Measurements from ENCODE around the gene TMEM200C. TPM values are rescaled to one million over a fixed set of nuclear protein-coding genes. Genes with fewer than 3 reads are reported as not detected.

Gene TMEM200C
- total and polyA plus RNA-seq, 10 of the 15 experiments (the other 5 are each of a cell fraction or from before 2014, with no cell fraction given): not detected

DNA sequence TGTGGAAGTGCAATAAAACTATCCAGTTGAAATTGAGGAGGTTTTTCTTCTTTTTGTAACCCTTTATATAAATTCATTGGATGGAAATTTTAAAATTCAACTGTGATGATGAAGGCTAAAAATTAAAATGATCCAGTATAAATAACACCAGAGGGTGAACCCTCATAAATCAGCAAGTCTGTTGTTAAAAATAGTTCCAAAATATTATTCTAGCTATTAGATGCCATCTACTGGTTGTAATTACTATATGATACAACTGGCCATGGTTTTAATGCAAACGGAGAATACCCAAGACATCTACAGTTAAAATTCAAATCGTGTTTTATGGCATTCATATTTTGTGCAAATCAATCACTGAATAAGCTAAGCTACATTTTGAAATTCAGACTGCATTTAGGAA, 53.8 kb downstream of the TMEM200C start (continued):
- TF ChIP-seq, protein P1, sequence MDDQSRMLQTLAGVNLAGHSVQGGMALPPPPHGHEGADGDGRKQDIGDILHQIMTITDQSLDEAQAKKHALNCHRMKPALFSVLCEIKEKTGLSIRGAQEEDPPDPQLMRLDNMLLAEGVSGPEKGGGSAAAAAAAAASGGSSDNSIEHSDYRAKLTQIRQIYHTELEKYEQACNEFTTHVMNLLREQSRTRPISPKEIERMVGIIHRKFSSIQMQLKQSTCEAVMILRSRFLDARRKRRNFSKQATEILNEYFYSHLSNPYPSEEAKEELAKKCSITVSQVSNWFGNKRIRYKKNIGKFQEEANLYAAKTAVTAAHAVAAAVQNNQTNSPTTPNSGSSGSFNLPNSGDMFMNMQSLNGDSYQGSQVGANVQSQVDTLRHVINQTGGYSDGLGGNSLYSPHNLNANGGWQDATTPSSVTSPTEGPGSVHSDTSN (IDR thresholded peaks at IDR 0.05; ENCODE audit: insufficient replicate concordance, low read depth, low read length): no peak
- no peak for TF ChIP-seq MYC (IDR thresholded peaks at IDR 0.05; ENCODE audit: insufficient read depth, insufficient read length, insufficient replicate concordance, low read length, severe bottlenecking)
- no peak for TF ChIP-seq ATF7 (IDR thresholded peaks at IDR 0.05; ENCODE audit: low read depth)
- no peak for TF ChIP-seq TARDBP (IDR thresholded peaks at IDR 0.05; ENCODE audit: borderline replicate concordance)

GRCh38 chr18:5840547-5840946, 54.8 kb downstream of the TMEM200C start:
- H2AFZ ChIP-seq (ENCODE audit: control insufficient read depth, low read depth, low read length): no peak overlapping the region
- POLR2A ChIA-PET: no interaction called here
- no TSS peak for BruUV-seq (replicated peaks)
- in situ Hi-C loops (cut with MboI): no loop called here
- ATAC-seq (no peak), FAIRE-seq (no peak), DNase-seq (ENCODE audit: low read depth, low spot score) (no peak)
- no peak overlapping the region for H3K27ac ChIP-seq (ENCODE audit: control insufficient read depth, insufficient read depth)
- no peak for TF ChIP-seq TBL1XR1 (IDR thresholded peaks at IDR 0.05; ENCODE audit: low read depth, low read length)
- no peak for TF ChIP-seq RUNX3 (IDR thresholded peaks at IDR 0.05; ENCODE audit: low read length)
- no peak for TF ChIP-seq KAT2A (conservative IDR thresholded peaks at IDR 0.05; ENCODE audit: control insufficient read depth, low read depth, low read length)
- TF ChIP-seq CBFB (IDR thresholded peaks at IDR 0.05; ENCODE audit: low read depth): no peak
- no peak for TF ChIP-seq SP1 (IDR thresholded peaks at IDR 0.05; ENCODE audit: low read depth, low read length)
- no peak for TF ChIP-seq IKZF2 (IDR thresholded peaks at IDR 0.05)
- no peak for TF ChIP-seq CHD4 (IDR thresholded peaks at IDR 0.05)
- no peak for TF ChIP-seq USF2 (IDR thresholded peaks at IDR 0.05; ENCODE audit: borderline replicate concordance, low read depth, low read length)
- no peak for TF ChIP-seq MEF2A (IDR thresholded peaks at IDR 0.05; ENCODE audit: insufficient read depth, low read depth, low read length)
- no peak for TF ChIP-seq BRCA1 (IDR thresholded peaks at IDR 0.05; ENCODE audit: low read depth, low read length)
- no peak for TF ChIP-seq CBX3 (IDR thresholded peaks at IDR 0.05; ENCODE audit: borderline replicate concordance, low read depth)
- TF ChIP-seq ZNF622 (IDR thresholded peaks at IDR 0.05): no peak
- TF ChIP-seq, protein P2, sequence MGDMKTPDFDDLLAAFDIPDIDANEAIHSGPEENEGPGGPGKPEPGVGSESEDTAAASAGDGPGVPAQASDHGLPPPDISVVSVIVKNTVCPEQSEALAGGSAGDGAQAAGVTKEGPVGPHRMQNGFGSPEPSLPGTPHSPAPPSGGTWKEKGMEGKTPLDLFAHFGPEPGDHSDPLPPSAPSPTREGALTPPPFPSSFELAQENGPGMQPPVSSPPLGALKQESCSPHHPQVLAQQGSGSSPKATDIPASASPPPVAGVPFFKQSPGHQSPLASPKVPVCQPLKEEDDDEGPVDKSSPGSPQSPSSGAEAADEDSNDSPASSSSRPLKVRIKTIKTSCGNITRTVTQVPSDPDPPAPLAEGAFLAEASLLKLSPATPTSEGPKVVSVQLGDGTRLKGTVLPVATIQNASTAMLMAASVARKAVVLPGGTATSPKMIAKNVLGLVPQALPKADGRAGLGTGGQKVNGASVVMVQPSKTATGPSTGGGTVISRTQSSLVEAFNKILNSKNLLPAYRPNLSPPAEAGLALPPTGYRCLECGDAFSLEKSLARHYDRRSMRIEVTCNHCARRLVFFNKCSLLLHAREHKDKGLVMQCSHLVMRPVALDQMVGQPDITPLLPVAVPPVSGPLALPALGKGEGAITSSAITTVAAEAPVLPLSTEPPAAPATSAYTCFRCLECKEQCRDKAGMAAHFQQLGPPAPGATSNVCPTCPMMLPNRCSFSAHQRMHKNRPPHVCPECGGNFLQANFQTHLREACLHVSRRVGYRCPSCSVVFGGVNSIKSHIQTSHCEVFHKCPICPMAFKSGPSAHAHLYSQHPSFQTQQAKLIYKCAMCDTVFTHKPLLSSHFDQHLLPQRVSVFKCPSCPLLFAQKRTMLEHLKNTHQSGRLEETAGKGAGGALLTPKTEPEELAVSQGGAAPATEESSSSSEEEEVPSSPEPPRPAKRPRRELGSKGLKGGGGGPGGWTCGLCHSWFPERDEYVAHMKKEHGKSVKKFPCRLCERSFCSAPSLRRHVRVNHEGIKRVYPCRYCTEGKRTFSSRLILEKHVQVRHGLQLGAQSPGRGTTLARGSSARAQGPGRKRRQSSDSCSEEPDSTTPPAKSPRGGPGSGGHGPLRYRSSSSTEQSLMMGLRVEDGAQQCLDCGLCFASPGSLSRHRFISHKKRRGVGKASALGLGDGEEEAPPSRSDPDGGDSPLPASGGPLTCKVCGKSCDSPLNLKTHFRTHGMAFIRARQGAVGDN (IDR thresholded peaks at IDR 0.05): no peak
- TF ChIP-seq HDAC2 (IDR thresholded peaks at IDR 0.05): no peak
- no peak for TF ChIP-seq PML (IDR thresholded peaks at IDR 0.05; ENCODE audit: low read length)
- TF ChIP-seq RAD51 (IDR thresholded peaks at IDR 0.05): no peak
- no peak for TF ChIP-seq STAT1 (conservative IDR thresholded peaks at IDR 0.05)
- CTCF ChIA-PET: interaction anchor here (0.6 to 1.6 kb wide), 2 partner anchors 9 to 17 kb away, joined by 3 read pairs; no protein-coding TSS in a partner anchor
- H4K20me1 ChIP-seq (ENCODE audit: control insufficient read depth, insufficient read depth): no peaks in the 10 kb centered on the region
- no peaks in the 10 kb centered on the region for H3K9me3 ChIP-seq (replicated peaks; ENCODE audit: control insufficient read depth, insufficient read depth, low read length)
- H3K79me2 ChIP-seq (ENCODE audit: control insufficient read depth, insufficient read depth, low read length): no peaks in the 10 kb centered on the region
- RAD21 ChIA-PET (ENCODE audit: unreplicated experiment): no interaction called here
- H3K9ac ChIP-seq (ENCODE audit: control insufficient read depth, insufficient read depth, low read length): no peak overlapping the region
- no peaks in the 10 kb centered on the region for H3K36me3 ChIP-seq (ENCODE audit: control insufficient read depth in 2 of 2, insufficient read depth in 2 of 2, low read length in 1 of 2)
- no peak overlapping the region for H3K4me2 ChIP-seq (ENCODE audit: control insufficient read depth, insufficient read depth)
- intact Hi-C loops (cut with micrococcal nuclease; ENCODE audit: unreplicated experiment): loop anchor here (10.0 kb wide), 2 partner anchors 236 to 766 kb away; no protein-coding TSS in a partner anchor
- SMC1A ChIA-PET (ENCODE audit: uncharacterized antibody, unreplicated experiment): no interaction called here
- H3K4me1 ChIP-seq (ENCODE audit: control insufficient read depth, insufficient read depth, low read length): no peaks in the 10 kb centered on the region
- no peak overlapping the region for H3K4me3 ChIP-seq
- peaks cover 0 to 1% of the 10 kb centered on the region in 2 experiments; a peak in 1 of 4 replicates for H3K27me3 ChIP-seq (replicated peaks in 1 of 2; ENCODE audit: control insufficient read depth in 2 of 2, insufficient read depth in 2 of 2, low read length in 1 of 2)
- WGBS (ENCODE audit: insufficient coverage, insufficient replicate concordance, low lambda C conversion rate, missing lambda C conversion rate): 39% methylated on average over 4 of the region's 4 CpGs

All from GM12878 (cell line).